Stimulated activated CD8-positive, alpha-beta memory T cell treated with anti-CD3 and anti-CD28 coated beads, Interleukin-12 subunit alpha, Interleukin-12 subunit beta, amount 100 ng/mL, for 1 hour (primary cell): Measurements from ENCODE around the gene SOX9.
"Not testable (repeated sequence)": the region's sequence is repeated elsewhere in the genome, so short reads cannot be mapped to it uniquely, and the experiment has no call there.

Source experiments
- DNase-seq: peaks from one replicate; pipeline ENCODE4 v3.0.0-alpha.2; 2020; ENCODE audit warnings: low read depth

The SOX9 gene

GRCh38 chr17:72111336-72111923, 9.4 kb upstream of the SOX9 start:
- no peak for DNase-seq

GRCh38 chr17:72111926-72112325, 8.9 kb upstream of the SOX9 start:
- not testable (repeated sequence) for DNase-seq

DNA sequence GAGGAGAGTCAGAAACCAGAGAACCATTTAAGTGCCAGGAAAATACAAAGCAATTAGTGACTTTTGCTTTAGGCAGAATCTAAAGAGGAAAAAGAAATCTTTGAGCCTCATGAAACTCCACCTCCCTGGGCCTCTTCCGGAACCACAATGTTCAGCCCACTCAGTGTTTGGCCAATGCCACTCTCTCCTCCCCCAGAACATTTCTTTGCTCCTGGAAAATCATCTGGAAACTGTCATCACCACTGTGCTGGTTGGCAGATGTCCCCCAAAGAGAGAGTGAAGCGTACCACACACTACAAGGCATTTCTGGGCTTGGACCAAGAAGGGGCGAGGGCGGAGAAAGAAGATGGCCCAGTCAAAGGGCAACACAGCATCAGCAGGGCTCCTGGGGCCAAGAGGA, 7.1 kb upstream of the SOX9 start:
- no peak for DNase-seq

- DNase-seq: no peak
These were observed 4.9 kb upstream of the SOX9 start for GRCh38 chr17:72115781-72116525.

DNA sequence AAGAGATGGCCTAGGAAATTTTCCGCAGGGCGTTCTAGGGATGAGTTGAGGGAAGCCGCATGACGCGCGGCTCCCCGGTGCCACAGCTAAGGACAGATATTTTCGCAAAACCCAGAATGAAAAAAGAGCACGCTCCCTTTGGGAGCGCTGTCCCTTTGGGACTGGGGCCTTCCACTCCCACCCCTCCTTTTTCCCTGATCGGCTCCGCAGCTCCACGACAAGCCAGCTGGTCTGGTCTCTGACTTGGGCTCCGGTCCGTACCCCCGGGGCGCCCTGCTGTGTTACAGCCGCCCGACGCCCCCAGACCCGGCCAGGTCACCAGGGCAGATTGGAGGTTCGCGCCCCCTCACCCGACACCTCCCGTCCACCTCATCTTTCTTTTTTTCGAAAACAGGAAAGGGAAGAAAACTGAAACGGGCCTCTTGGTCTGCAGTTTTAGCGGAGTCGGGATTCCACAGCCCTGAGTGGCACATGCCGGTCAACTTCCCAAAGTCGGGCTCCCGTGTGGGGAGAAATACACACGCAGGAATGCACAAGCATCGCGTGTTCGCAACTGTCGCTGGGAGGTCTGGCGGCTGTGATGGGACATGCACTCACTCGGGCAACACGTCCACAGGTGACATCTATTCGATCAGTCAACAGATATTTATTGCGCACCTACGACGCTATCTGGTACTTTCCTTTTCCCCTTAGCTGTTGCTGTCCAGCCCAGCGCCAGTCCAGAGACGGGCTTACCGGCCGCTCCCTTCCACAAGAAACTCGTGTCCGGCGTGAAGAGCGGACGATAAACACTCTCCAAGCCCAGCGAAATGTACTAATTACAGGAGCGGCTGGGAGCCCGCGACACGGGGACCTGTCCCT, 3.9 kb upstream of the SOX9 start:
- no peak for DNase-seq

DNA sequence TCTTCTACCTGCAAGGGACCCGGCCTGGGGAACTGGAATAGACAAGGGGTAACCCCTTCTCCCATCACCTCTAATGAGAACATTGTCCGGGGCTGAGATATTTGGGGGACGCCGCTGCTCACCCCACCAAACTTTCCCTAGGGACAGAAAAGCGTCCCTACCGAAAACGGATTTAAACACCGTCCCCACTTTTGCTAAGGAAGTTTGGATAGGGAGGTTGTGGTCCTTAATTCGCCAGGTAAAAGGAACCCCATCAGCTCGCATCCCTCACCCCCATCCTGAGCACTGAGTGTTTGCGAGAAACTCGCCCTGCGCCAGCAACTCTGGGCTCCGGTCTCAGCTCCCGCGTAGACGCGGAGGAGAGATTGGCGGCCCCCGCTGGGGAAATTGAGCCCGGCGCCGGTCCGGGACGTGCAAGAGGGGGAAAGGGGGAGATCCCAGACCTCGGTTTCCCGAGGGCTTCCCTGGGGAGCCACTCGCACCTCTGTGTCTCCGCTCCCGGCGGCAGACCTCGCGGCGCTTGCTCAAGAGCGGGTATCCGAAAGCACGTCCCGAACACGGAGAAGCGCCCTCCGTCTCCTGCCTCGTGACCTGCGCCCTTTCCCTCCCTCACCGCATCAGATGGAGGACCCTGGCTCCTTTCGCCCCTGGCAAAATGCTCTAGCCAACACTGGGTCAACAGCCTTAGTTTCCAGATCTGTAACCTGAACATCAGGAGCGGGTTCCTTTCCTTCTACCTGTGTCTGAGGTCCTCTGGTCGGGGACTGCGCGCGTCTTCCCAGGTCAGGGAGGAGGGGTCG, 3.1 kb upstream of the SOX9 start:
- DNase-seq: no peak

DNA sequence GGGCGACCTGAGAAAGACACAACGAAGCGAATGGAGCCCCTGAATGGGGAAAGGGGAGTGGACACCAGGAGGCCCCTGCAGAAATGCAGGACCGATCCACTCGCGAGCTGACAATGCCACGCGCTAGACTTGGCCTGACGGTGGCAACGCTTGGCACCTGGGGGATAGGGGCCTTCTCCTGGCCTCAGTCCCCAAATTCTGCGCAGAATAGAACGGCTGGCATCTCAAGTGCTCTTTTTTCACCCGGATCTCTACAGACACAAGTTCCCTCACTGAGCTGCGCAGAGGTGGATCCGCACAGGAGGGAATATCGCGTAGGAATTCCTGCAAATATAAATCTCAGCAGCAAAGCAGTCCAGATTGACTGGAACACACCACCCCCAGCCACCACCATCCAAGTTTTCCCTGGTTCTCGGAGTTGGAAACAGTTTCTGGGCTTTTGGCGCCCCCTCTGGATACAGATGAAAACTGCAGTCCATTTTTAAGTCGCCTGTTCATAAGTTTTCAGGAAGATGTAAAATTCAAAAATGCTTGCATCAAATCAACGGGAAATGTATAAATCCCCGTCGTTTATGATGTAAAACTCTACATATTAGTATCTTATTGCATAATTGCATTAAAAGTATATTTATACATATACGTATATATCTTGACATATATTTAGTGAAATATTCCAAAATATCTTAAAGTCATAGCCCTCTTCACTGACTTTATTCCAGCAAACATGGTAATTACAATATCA, 2.3 kb upstream of the SOX9 start:
- DNase-seq: no peak

DNA sequence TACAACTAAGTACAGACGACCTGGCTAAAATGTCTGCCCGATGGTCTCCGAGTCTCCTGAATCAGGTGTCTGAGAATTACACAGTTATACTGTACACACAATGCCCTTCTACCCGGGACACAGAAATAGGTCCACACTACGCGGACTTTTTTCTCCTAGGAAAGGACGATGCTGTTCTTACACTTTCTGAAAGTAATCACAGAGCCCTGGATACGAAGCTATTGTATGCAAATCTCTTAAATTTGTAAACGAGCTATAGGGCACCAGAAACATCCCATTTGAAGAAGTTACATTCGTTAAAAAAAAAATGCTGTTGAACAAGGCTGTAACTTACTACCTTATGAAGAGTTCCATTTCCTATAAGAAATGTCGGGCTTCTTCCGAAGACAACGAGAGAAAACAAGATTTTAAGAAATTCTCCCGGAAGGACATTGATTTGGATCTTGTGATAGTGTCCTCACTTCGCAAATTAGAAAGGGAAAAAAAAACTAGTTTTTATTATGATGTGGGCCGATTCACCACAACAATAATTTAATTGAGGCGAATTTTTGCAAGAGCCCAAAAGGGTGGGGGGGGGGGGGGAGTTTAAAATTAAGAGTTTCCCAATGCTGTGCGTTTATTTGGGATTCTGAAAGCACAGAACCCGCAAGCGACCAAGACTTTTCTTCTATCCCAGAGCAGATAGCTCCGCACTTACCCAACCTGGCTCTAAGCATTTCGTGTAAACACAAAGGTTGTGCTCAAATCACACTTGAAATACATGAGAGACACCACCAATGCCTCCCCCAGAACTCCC, 1.5 kb upstream of the SOX9 start:
- no peak for DNase-seq

DNA sequence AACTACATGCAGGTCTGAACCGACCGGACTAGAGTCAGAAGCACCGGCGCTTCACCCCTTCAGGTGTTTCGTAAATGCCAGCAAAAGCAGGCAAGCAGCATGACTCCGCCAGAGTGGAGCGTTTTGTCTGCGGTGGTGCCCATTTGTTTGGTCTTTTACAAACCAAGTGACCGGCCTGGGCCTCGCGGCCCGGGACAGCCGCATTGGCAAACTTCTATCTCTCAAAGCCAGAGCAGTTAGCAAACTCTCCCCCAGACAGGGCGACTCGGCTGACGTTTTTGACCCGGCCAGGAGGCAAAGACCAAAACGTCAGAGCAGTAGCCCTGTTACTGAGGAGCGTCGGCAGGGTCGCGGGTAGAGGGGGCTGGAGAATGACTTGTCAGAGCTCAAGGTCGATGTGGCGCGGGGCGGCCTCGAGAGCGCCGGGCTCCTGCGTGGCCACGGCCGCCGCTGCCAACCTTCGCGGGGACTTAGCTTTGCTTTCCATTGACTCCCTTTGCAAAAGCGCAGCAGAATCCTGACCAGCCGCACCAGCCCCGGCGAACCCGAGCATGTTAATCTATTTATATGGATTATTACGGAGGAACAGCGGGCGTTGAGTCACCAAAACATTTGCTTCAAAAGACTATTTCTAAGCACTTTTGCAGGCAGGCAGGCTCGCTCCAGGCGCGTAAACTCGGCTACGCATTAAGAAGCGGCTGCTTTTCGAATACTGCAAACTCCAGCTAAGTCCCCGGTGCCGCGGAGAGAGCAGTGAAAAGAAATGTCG, 763 bp upstream of the SOX9 start:
- no peak for DNase-seq

DNA sequence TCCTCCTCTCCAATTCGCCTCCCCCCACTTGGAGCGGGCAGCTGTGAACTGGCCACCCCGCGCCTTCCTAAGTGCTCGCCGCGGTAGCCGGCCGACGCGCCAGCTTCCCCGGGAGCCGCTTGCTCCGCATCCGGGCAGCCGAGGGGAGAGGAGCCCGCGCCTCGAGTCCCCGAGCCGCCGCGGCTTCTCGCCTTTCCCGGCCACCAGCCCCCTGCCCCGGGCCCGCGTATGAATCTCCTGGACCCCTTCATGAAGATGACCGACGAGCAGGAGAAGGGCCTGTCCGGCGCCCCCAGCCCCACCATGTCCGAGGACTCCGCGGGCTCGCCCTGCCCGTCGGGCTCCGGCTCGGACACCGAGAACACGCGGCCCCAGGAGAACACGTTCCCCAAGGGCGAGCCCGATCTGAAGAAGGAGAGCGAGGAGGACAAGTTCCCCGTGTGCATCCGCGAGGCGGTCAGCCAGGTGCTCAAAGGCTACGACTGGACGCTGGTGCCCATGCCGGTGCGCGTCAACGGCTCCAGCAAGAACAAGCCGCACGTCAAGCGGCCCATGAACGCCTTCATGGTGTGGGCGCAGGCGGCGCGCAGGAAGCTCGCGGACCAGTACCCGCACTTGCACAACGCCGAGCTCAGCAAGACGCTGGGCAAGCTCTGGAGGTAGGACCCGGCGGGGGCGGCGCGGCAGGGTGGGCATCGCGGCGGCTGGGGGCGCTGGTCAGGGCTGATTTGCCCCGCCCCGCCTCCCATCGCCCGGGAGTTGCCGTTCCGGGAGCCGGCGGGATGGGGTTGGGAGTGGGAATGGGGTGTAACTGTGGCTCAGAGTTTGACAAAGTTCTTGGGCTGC, 567 bp downstream of the SOX9 start:
- no peak for DNase-seq

GRCh38 chr17:72122010-72122764, 1.4 kb downstream of the SOX9 start:
- no peak for DNase-seq

- no peak for DNase-seq
These were observed 2.1 kb downstream of the SOX9 start for GRCh38 chr17:72122765-72123529.

GRCh38 chr17:72123530-72124437, 3.0 kb downstream of the SOX9 start:
- no peak for DNase-seq

DNA sequence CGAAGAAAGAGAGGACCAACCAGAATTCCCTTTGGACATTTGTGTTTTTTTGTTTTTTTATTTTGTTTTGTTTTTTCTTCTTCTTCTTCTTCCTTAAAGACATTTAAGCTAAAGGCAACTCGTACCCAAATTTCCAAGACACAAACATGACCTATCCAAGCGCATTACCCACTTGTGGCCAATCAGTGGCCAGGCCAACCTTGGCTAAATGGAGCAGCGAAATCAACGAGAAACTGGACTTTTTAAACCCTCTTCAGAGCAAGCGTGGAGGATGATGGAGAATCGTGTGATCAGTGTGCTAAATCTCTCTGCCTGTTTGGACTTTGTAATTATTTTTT, 3.6 kb downstream of the SOX9 start:
- DNase-seq: no peak

GRCh38 chr17:72125226-72125651, 4.4 kb downstream of the SOX9 start:
- no peak for DNase-seq

- DNase-seq: no peak
These were observed 4.9 kb downstream of the SOX9 start for GRCh38 chr17:72125742-72126141.
